ENCODE measurements around the gene CLHC1.
"Not testable (repeated sequence)": the region's sequence is repeated elsewhere in the genome, so short reads cannot be mapped to it uniquely, and the experiment has no call there.

CLHC1 gene

GRCh38 chr2:55154525-55155030 lies 77.5 kb downstream of the CLHC1 start:
- no peaks in the 10 kb centered on the region for H3K36me3 ChIP-seq (ENCODE audit: control insufficient read depth, insufficient read depth, low read length)
- no peaks in the 10 kb centered on the region for H3K9me3 ChIP-seq (ENCODE audit: control insufficient read depth, low read length)
- H3K27me3 ChIP-seq (ENCODE audit: control insufficient read depth, insufficient read depth, low read length) = no peaks in the 10 kb centered on the region
- H3K4me1 ChIP-seq (ENCODE audit: control insufficient read depth, insufficient read depth, low read length) = peaks cover 58% of the 10 kb centered on the region
- no peak overlapping the region for H3K4me3 ChIP-seq (ENCODE audit: low read length)
- H3K9ac ChIP-seq (ENCODE audit: low read length) = no peak overlapping the region

GRCh38 chr2:55153584-55154299 lies 78.4 kb downstream of the CLHC1 start:
- Histone ChIP-seq H3K4me3 (ENCODE audit: low read length) (no peak overlapping the region), H3K9me3 (ENCODE audit: control insufficient read depth, low read length) (no peaks in the 10 kb centered on the region), H3K27me3 (ENCODE audit: control insufficient read depth, insufficient read depth, low read length) (no peaks in the 10 kb centered on the region), H3K9ac (ENCODE audit: low read length) (no peak overlapping the region), H3K4me1 (ENCODE audit: control insufficient read depth, insufficient read depth, low read length) (peaks cover 50% of the 10 kb centered on the region), H3K36me3 (ENCODE audit: control insufficient read depth, insufficient read depth, low read length) (no peaks in the 10 kb centered on the region)

GRCh38 chr2:55152475-55153412 lies 79.3 kb downstream of the CLHC1 start:
- Histone ChIP-seq H3K4me3 (ENCODE audit: low read length) (no peak overlapping the region), H3K36me3 (ENCODE audit: control insufficient read depth, insufficient read depth, low read length) (no peaks in the 10 kb centered on the region), H3K9me3 (ENCODE audit: control insufficient read depth, low read length) (no peaks in the 10 kb centered on the region), H3K27me3 (ENCODE audit: control insufficient read depth, insufficient read depth, low read length) (no peaks in the 10 kb centered on the region), H3K4me1 (ENCODE audit: control insufficient read depth, insufficient read depth, low read length) (peaks cover 42% of the 10 kb centered on the region), H3K9ac (ENCODE audit: low read length) (no peak overlapping the region)

- Histone ChIP-seq H3K9me3 (ENCODE audit: control insufficient read depth, low read length) (no peaks in the 10 kb centered on the region), H3K36me3 (ENCODE audit: control insufficient read depth, insufficient read depth, low read length) (no peaks in the 10 kb centered on the region), H3K27me3 (ENCODE audit: control insufficient read depth, insufficient read depth, low read length) (no peaks in the 10 kb centered on the region), H3K4me3 (ENCODE audit: low read length) (no peak overlapping the region), H3K4me1 (ENCODE audit: control insufficient read depth, insufficient read depth, low read length) (peaks cover 33% of the 10 kb centered on the region), H3K9ac (ENCODE audit: low read length) (no peak overlapping the region)
Observed at GRCh38 chr2:55151733-55152433, 80.2 kb downstream of the CLHC1 start.

- H3K27me3 ChIP-seq (ENCODE audit: control insufficient read depth, insufficient read depth, low read length) = no peaks in the 10 kb centered on the region
- H3K4me1 ChIP-seq (ENCODE audit: control insufficient read depth, insufficient read depth, low read length) = peaks cover 27% of the 10 kb centered on the region
Observed at GRCh38 chr2:55150834-55151233, 81.3 kb downstream of the CLHC1 start.

GRCh38 chr2:55148269-55148668 lies 83.8 kb downstream of the CLHC1 start:
- Histone ChIP-seq H3K36me3 (ENCODE audit: control insufficient read depth, insufficient read depth, low read length) (no peaks in the 10 kb centered on the region), H3K9me3 (ENCODE audit: control insufficient read depth, low read length) (no peaks in the 10 kb centered on the region), H3K9ac (ENCODE audit: low read length) (no peak overlapping the region), H3K4me1 (ENCODE audit: control insufficient read depth, insufficient read depth, low read length) (peaks cover 12% of the 10 kb centered on the region), H3K27me3 (ENCODE audit: control insufficient read depth, insufficient read depth, low read length) (no peaks in the 10 kb centered on the region), H3K4me3 (ENCODE audit: low read length) (no peak overlapping the region)

More at GRCh38 chr2:55150834-55151233, 81.3 kb downstream of the CLHC1 start:
- H3K9ac ChIP-seq (ENCODE audit: low read length) = no peak overlapping the region
- no peaks in the 10 kb centered on the region for H3K36me3 ChIP-seq (ENCODE audit: control insufficient read depth, insufficient read depth, low read length)
- no peaks in the 10 kb centered on the region for H3K9me3 ChIP-seq (ENCODE audit: control insufficient read depth, low read length)
- no peak overlapping the region for H3K4me3 ChIP-seq (ENCODE audit: low read length)

GRCh38 chr2:55147531-55147930 lies 84.6 kb downstream of the CLHC1 start:
- Histone ChIP-seq H3K9ac (ENCODE audit: low read length) (no peak overlapping the region), H3K4me1 (ENCODE audit: control insufficient read depth, insufficient read depth, low read length) (peaks cover 12% of the 10 kb centered on the region), H3K27me3 (ENCODE audit: control insufficient read depth, insufficient read depth, low read length) (no peaks in the 10 kb centered on the region), H3K36me3 (ENCODE audit: control insufficient read depth, insufficient read depth, low read length) (no peaks in the 10 kb centered on the region), H3K4me3 (ENCODE audit: low read length) (no peak overlapping the region), H3K9me3 (ENCODE audit: control insufficient read depth, low read length) (no peaks in the 10 kb centered on the region)

GRCh38 chr2:55147041-55147440 lies 85.1 kb downstream of the CLHC1 start:
- Histone ChIP-seq H3K27me3 (ENCODE audit: control insufficient read depth, insufficient read depth, low read length) (no peaks in the 10 kb centered on the region), H3K36me3 (ENCODE audit: control insufficient read depth, insufficient read depth, low read length) (no peaks in the 10 kb centered on the region), H3K9me3 (ENCODE audit: control insufficient read depth, low read length) (no peaks in the 10 kb centered on the region), H3K4me3 (ENCODE audit: low read length) (no peak overlapping the region), H3K4me1 (ENCODE audit: control insufficient read depth, insufficient read depth, low read length) (peaks cover 17% of the 10 kb centered on the region), H3K9ac (ENCODE audit: low read length) (no peak overlapping the region)

- Histone ChIP-seq H3K4me3 (ENCODE audit: low read length) (no peak overlapping the region), H3K4me1 (ENCODE audit: control insufficient read depth, insufficient read depth, low read length) (peaks cover 25% of the 10 kb centered on the region), H3K27me3 (ENCODE audit: control insufficient read depth, insufficient read depth, low read length) (no peaks in the 10 kb centered on the region), H3K9me3 (ENCODE audit: control insufficient read depth, low read length) (no peaks in the 10 kb centered on the region), H3K36me3 (ENCODE audit: control insufficient read depth, insufficient read depth, low read length) (no peaks in the 10 kb centered on the region), H3K9ac (ENCODE audit: low read length) (no peak overlapping the region)
Observed at GRCh38 chr2:55146263-55146662, 85.8 kb downstream of the CLHC1 start.

- H3K4me3 ChIP-seq (ENCODE audit: low read length) = no peak overlapping the region
- H3K36me3 ChIP-seq (ENCODE audit: control insufficient read depth, insufficient read depth, low read length) = no peaks in the 10 kb centered on the region
- peaks cover 29% of the 10 kb centered on the region for H3K4me1 ChIP-seq (ENCODE audit: control insufficient read depth, insufficient read depth, low read length)
- no peaks in the 10 kb centered on the region for H3K27me3 ChIP-seq (ENCODE audit: control insufficient read depth, insufficient read depth, low read length)
- no peaks in the 10 kb centered on the region for H3K9me3 ChIP-seq (ENCODE audit: control insufficient read depth, low read length)
- no peak overlapping the region for H3K9ac ChIP-seq (ENCODE audit: low read length)
Observed at GRCh38 chr2:55144922-55145820, 86.9 kb downstream of the CLHC1 start.

- not testable (repeated sequence) for H3K9me3 ChIP-seq (ENCODE audit: control insufficient read depth, low read length); H3K27me3 ChIP-seq (ENCODE audit: control insufficient read depth, insufficient read depth, low read length); H3K9ac ChIP-seq (ENCODE audit: low read length); H3K4me3 ChIP-seq (ENCODE audit: low read length); H3K36me3 ChIP-seq (ENCODE audit: control insufficient read depth, insufficient read depth, low read length)
- H3K4me1 ChIP-seq (ENCODE audit: control insufficient read depth, insufficient read depth, low read length) = peaks cover 40% of the 10 kb centered on the region
Observed at GRCh38 chr2:55143706-55144105, 88.4 kb downstream of the CLHC1 start.

Data from mucosa of stomach (tissue), 1 donor.